NCI-H345 (cell line): ENCODE measurements around the gene NUP50.

Source experiments
- DNase-seq: peaks from one replicate; lab custom pipeline; 2025; lab: John Stamatoyannopoulos, UW

NUP50 gene

GRCh38 chr22:45163451-45164269, at the start of gene NUP50:
Gene NUP50, plus strand, starts transcription at chr22:45163925. Its CDS starts 4,253 bp downstream, at chr22:45168178.
- peak; percentile 93 for DNase-seq

- no peak for DNase-seq
Observed at GRCh38 chr22:45120440-45120839, 43.3 kb upstream of the NUP50 start.

GRCh38 chr22:45120931-45121330, 42.8 kb upstream of the NUP50 start:
- DNase-seq = no peak

GRCh38 chr22:45124176-45124847, 39.4 kb upstream of the NUP50 start:
- no peak for DNase-seq

GRCh38 chr22:45125188-45125587, 38.5 kb upstream of the NUP50 start:
- DNase-seq = no peak

GRCh38 chr22:45127866-45128265, 35.9 kb upstream of the NUP50 start:
- no peak for DNase-seq

- no peak for DNase-seq
Observed at GRCh38 chr22:45129703-45130524, 33.8 kb upstream of the NUP50 start.

GRCh38 chr22:45130891-45131290, 32.8 kb upstream of the NUP50 start:
- no peak for DNase-seq

GRCh38 chr22:45131749-45132148, 32.0 kb upstream of the NUP50 start:
- no peak for DNase-seq

- DNase-seq = no peak
Observed at GRCh38 chr22:45134313-45134712, 29.4 kb upstream of the NUP50 start.

- no peak for DNase-seq
Observed at GRCh38 chr22:45136594-45136993, 27.1 kb upstream of the NUP50 start.

- DNase-seq = no peak
Observed at GRCh38 chr22:45139693-45140092, 24.0 kb upstream of the NUP50 start.

GRCh38 chr22:45142376-45142775, 21.3 kb upstream of the NUP50 start:
- DNase-seq = no peak

- no peak for DNase-seq
Observed at GRCh38 chr22:45144916-45145315, 18.8 kb upstream of the NUP50 start.

GRCh38 chr22:45149671-45150070, 14.1 kb upstream of the NUP50 start:
- no peak for DNase-seq

- no peak for DNase-seq
Observed at GRCh38 chr22:45150139-45150538, 13.6 kb upstream of the NUP50 start.

- no peak for DNase-seq
Observed at GRCh38 chr22:45151503-45151902, 12.2 kb upstream of the NUP50 start.

GRCh38 chr22:45154383-45154782, 9.3 kb upstream of the NUP50 start:
- no peak for DNase-seq

GRCh38 chr22:45155050-45155840, 8.5 kb upstream of the NUP50 start:
- no peak for DNase-seq

- DNase-seq = no peak
Observed at GRCh38 chr22:45157907-45158306, 5.8 kb upstream of the NUP50 start.

- DNase-seq = no peak
Observed at GRCh38 chr22:45159652-45160462, 3.9 kb upstream of the NUP50 start.
